Measurements from ENCODE around the gene LSR.

Gene LSR

GRCh38 chr19:35213663-35214632 is 34.9 kb upstream of the LSR start (continued):
- no peak; the same call in 1 of the 2 replicates for TF ChIP-seq ZXDB (tag by site-specific recombination; IDR thresholded peaks at IDR 0.05)
- TF ChIP-seq SP2 (tag by site-specific recombination; IDR thresholded peaks at IDR 0.05): peak; percentile 35; the same call in 1 of the 2 replicates
- no peak for TF ChIP-seq ZNF23 (tag by site-specific recombination; IDR thresholded peaks at IDR 0.05; ENCODE audit: borderline replicate concordance)
- TF ChIP-seq ZNF132 (tag by site-specific recombination; IDR thresholded peaks at IDR 0.05; ENCODE audit: borderline replicate concordance): no peak
- TF ChIP-seq ZNF311 (tag by site-specific recombination; IDR thresholded peaks at IDR 0.05; ENCODE audit: borderline replicate concordance): no peak
- TF ChIP-seq, protein P1, sequence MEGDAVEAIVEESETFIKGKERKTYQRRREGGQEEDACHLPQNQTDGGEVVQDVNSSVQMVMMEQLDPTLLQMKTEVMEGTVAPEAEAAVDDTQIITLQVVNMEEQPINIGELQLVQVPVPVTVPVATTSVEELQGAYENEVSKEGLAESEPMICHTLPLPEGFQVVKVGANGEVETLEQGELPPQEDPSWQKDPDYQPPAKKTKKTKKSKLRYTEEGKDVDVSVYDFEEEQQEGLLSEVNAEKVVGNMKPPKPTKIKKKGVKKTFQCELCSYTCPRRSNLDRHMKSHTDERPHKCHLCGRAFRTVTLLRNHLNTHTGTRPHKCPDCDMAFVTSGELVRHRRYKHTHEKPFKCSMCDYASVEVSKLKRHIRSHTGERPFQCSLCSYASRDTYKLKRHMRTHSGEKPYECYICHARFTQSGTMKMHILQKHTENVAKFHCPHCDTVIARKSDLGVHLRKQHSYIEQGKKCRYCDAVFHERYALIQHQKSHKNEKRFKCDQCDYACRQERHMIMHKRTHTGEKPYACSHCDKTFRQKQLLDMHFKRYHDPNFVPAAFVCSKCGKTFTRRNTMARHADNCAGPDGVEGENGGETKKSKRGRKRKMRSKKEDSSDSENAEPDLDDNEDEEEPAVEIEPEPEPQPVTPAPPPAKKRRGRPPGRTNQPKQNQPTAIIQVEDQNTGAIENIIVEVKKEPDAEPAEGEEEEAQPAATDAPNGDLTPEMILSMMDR (tag by site-specific recombination; IDR thresholded peaks at IDR 0.05): no peak
- TF ChIP-seq KLF17 (tag by site-specific recombination; IDR thresholded peaks at IDR 0.05): peak; percentile 51
- TF ChIP-seq ZNF341 (tag by site-specific recombination; IDR thresholded peaks at IDR 0.05; ENCODE audit: low read depth): peak; percentile 93
- no peak for TF ChIP-seq GLIS1 (tag by site-specific recombination; IDR thresholded peaks at IDR 0.05)
- peak; percentile 50; the same call in 1 of the 2 replicates for TF ChIP-seq ZNF324 (tag by site-specific recombination; IDR thresholded peaks at IDR 0.05)
- TF ChIP-seq PBX3 (CRISPR knock-in tag; IDR thresholded peaks at IDR 0.05): peak; percentile 62; the same call in 1 of the 2 replicates
- peak; percentile 96 for TF ChIP-seq ZNF629 (tag by site-specific recombination; IDR thresholded peaks at IDR 0.05)
- peak; percentile 73 for TF ChIP-seq ZBTB17 (tag by site-specific recombination; IDR thresholded peaks at IDR 0.05)
- no peak for TF ChIP-seq EGR2 (tag by site-specific recombination; IDR thresholded peaks at IDR 0.05; ENCODE audit: low read depth)
- peak; percentile 47 for TF ChIP-seq SP3 (tag by site-specific recombination; IDR thresholded peaks at IDR 0.05)
- TF ChIP-seq ZNF157 (tag by site-specific recombination; IDR thresholded peaks at IDR 0.05): no peak
- TF ChIP-seq ZNF302 (tag by site-specific recombination; IDR thresholded peaks at IDR 0.05; ENCODE audit: low read depth): no peak
- TF ChIP-seq, protein P2, sequence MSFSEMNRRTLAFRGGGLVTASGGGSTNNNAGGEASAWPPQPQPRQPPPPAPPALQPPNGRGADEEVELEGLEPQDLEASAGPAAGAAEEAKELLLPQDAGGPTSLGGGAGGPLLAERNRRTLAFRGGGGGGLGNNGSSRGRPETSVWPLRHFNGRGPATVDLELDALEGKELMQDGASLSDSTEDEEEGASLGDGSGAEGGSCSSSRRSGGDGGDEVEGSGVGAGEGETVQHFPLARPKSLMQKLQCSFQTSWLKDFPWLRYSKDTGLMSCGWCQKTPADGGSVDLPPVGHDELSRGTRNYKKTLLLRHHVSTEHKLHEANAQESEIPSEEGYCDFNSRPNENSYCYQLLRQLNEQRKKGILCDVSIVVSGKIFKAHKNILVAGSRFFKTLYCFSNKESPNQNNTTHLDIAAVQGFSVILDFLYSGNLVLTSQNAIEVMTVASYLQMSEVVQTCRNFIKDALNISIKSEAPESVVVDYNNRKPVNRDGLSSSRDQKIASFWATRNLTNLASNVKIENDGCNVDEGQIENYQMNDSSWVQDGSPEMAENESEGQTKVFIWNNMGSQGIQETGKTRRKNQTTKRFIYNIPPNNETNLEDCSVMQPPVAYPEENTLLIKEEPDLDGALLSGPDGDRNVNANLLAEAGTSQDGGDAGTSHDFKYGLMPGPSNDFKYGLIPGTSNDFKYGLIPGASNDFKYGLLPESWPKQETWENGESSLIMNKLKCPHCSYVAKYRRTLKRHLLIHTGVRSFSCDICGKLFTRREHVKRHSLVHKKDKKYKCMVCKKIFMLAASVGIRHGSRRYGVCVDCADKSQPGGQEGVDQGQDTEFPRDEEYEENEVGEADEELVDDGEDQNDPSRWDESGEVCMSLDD (tag by site-specific recombination; IDR thresholded peaks at IDR 0.05): peak; percentile 47; the same call in 1 of the 2 replicates
- no peak for TF ChIP-seq ZNF585B (tag by site-specific recombination; IDR thresholded peaks at IDR 0.05)
- TF ChIP-seq ZNF639 (tag by site-specific recombination; IDR thresholded peaks at IDR 0.05): peak; percentile 20; the same call in 1 of the 2 replicates
- TF ChIP-seq GLIS2 (tag by site-specific recombination; IDR thresholded peaks at IDR 0.05): peak; percentile 92
- TF ChIP-seq ZNF10 (tag by site-specific recombination; IDR thresholded peaks at IDR 0.05): peak; percentile 25; the same call in 1 of the 2 replicates
- TF ChIP-seq ZBTB1 (tag by site-specific recombination; IDR thresholded peaks at IDR 0.05): no peak; the same call in 1 of the 2 replicates
- TF ChIP-seq ZNF561 (tag by site-specific recombination; IDR thresholded peaks at IDR 0.05; ENCODE audit: borderline replicate concordance): 0 out of 2 replicates have a peak, but pooled peaks have one; percentile 35
- TF ChIP-seq ZNF112 (tag by site-specific recombination; IDR thresholded peaks at IDR 0.05): no peak
- TF ChIP-seq ZNF423 (tag by site-specific recombination; IDR thresholded peaks at IDR 0.05): no peak
- no peak for TF ChIP-seq ZNF549 (tag by site-specific recombination; IDR thresholded peaks at IDR 0.05)
- TF ChIP-seq YY1 (tag by site-specific recombination; IDR thresholded peaks at IDR 0.05): no peak
- TF ChIP-seq ZNF366 (tag by site-specific recombination; conservative IDR thresholded peaks at IDR 0.05): peak; percentile 96
- TF ChIP-seq ZNF184 (tag by site-specific recombination; IDR thresholded peaks at IDR 0.05): peak; percentile 82
- TF ChIP-seq ZSCAN30 (tag by site-specific recombination; IDR thresholded peaks at IDR 0.05): no peak
- TF ChIP-seq ZNF19 (tag by site-specific recombination; IDR thresholded peaks at IDR 0.05; ENCODE audit: low read depth): no peak
